ENCODE measurements around the gene YIPF3.

DNA sequence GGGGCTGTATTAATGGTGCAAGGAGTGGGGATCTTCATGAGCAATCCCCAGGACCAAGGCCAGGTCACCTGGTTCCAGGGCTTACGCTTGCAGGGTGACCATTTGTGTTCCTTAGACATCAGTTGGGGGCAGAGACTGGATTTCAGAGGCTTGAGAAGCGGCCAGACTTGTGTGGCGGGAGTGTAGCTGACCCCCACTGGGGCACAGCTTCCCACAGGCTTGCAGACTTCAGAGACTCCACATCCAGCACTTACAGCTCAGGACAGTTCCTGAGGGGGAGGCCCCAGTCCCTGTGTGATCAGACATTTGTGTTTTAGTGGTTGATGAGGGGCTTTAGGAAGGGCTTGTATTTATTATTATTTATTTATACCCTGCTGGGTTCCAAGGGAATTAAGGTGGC lies 24.1 kb downstream of the YIPF3 start:
- TF ChIP-seq, protein P1, sequence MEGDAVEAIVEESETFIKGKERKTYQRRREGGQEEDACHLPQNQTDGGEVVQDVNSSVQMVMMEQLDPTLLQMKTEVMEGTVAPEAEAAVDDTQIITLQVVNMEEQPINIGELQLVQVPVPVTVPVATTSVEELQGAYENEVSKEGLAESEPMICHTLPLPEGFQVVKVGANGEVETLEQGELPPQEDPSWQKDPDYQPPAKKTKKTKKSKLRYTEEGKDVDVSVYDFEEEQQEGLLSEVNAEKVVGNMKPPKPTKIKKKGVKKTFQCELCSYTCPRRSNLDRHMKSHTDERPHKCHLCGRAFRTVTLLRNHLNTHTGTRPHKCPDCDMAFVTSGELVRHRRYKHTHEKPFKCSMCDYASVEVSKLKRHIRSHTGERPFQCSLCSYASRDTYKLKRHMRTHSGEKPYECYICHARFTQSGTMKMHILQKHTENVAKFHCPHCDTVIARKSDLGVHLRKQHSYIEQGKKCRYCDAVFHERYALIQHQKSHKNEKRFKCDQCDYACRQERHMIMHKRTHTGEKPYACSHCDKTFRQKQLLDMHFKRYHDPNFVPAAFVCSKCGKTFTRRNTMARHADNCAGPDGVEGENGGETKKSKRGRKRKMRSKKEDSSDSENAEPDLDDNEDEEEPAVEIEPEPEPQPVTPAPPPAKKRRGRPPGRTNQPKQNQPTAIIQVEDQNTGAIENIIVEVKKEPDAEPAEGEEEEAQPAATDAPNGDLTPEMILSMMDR (IDR thresholded peaks at IDR 0.05), result no peak
- TF ChIP-seq POLR2AphosphoS5 (IDR thresholded peaks at IDR 0.05; ENCODE audit: insufficient read depth in 1 of 2, low read depth in 1 of 2), result peak in 1 of 2 donors; percentile 9

Data from vagina (tissue), 2 donors.